Neuronal stem cell (in vitro differentiated cells): ENCODE data around the gene STK32C.
"Not testable (repeated sequence)": the region's sequence is repeated elsewhere in the genome, so short reads cannot be mapped to it uniquely, and the experiment has no call there.

Experiments used
- DNase-seq: peaks from one replicate; pipeline ENCODE4 v3.0.0-alpha.2; 2013; ENCODE audit warnings: low spot score
- H2AFZ ChIP-seq: one replicate; pipeline ENCODE4 v1.6.1; 2013; ENCODE audit warnings: mild to moderate bottlenecking, low read length, inconsistent platforms
- H2AK5ac ChIP-seq: 2 replicates; pipeline ENCODE4 v1.6.1; 2013; ENCODE audit warnings: low read depth, mild to moderate bottlenecking, inconsistent platforms, low read length, moderate library complexity, mixed read lengths
- H2BK120ac ChIP-seq: 2 replicates; pipeline ENCODE4 v1.6.1; 2013; ENCODE audit warnings: low read depth, mild to moderate bottlenecking, inconsistent platforms, low read length, moderate library complexity, mixed read lengths
- H2BK12ac ChIP-seq: one replicate; pipeline ENCODE4 v1.6.1; 2013; ENCODE audit warnings: low read length, inconsistent platforms
- H2BK15ac ChIP-seq: 2 replicates; pipeline ENCODE4 v1.6.1; 2013; ENCODE audit warnings: mild to moderate bottlenecking, low read length, inconsistent platforms, mixed read lengths
- H2BK5ac ChIP-seq: one replicate; pipeline ENCODE4 v1.6.1; 2013; ENCODE audit warnings: inconsistent platforms, mild to moderate bottlenecking, low read length, moderate library complexity
- H3K14ac ChIP-seq: one replicate; pipeline ENCODE4 v1.6.1; 2013; ENCODE audit warnings: low read length, inconsistent platforms
- H3K18ac ChIP-seq: 2 replicates; pipeline ENCODE4 v1.6.1; 2013; ENCODE audit warnings: low read length, inconsistent platforms
- H3K23ac ChIP-seq: 2 replicates; pipeline ENCODE4 v1.6.1; 2013; ENCODE audit warnings: low read depth, mild to moderate bottlenecking, mixed read lengths, low read length, inconsistent platforms; ENCODE audit not compliant: poor library complexity
- H3K27ac ChIP-seq: replicated peaks from 3 replicates; pipeline ENCODE4 v1.5.1; 2013; ENCODE audit warnings: low read length, inconsistent platforms
- H3K27me3 ChIP-seq, 3 experiments: 2 replicates each; pipeline ENCODE4 v1.6.1; 2013; ENCODE audit warnings: low read length in 3 of 3, mild to moderate bottlenecking in 2 of 3, inconsistent platforms in 1 of 3, low read depth in 1 of 3, mixed read lengths in 1 of 3, moderate library complexity in 1 of 3; ENCODE audit not compliant: control insufficient read depth in 3 of 3, insufficient read depth in 3 of 3
- H3K36me3 ChIP-seq, 2 donors: replicated peaks in 1 of 2; 2 replicates each; pipeline ENCODE4 v1.6.1; 2013; ENCODE audit warnings: low read length in 2 of 2; ENCODE audit not compliant: control insufficient read depth in 2 of 2, insufficient read depth in 2 of 2
- H3K4ac ChIP-seq: 2 replicates; pipeline ENCODE4 v1.6.1; 2013; ENCODE audit warnings: inconsistent platforms, mild to moderate bottlenecking, low read length, moderate library complexity
- H3K4me1 ChIP-seq, 2 donors: 1 replicate in 1 of 2; 2 replicates in 1 of 2; pipeline ENCODE4 v1.6.1; 2013; ENCODE audit warnings: low read length in 2 of 2, low read depth in 1 of 2; ENCODE audit not compliant: control insufficient read depth in 2 of 2, insufficient read depth in 1 of 2
- H3K4me2 ChIP-seq: one replicate; pipeline ENCODE4 v1.6.1; 2013; ENCODE audit warnings: mild to moderate bottlenecking, low read length, inconsistent platforms; ENCODE audit not compliant: insufficient read depth, poor library complexity, severe bottlenecking
- H3K4me3 ChIP-seq, 2 donors: 2 replicates each; pipeline ENCODE4 v1.5.1; 2013; ENCODE audit warnings: low read length in 2 of 2, mild to moderate bottlenecking in 2 of 2, inconsistent platforms in 1 of 2, moderate library complexity in 1 of 2
- H3K79me1 ChIP-seq: one replicate; pipeline ENCODE4 v1.6.1; 2013; ENCODE audit warnings: low read depth, mild to moderate bottlenecking, inconsistent platforms, low read length, moderate library complexity
- H3K9ac ChIP-seq: one replicate; pipeline ENCODE4 v1.6.1; 2013; ENCODE audit warnings: mild to moderate bottlenecking, low read depth, low read length, inconsistent platforms; ENCODE audit not compliant: poor library complexity
- H3K9me3 ChIP-seq, 2 donors: replicated peaks in 1 of 2; 2 replicates each; pipeline versions ENCODE3 to v1.6.1; 2013; ENCODE audit warnings: low read length in 2 of 2, mild to moderate bottlenecking in 2 of 2, inconsistent platforms in 1 of 2, low read depth in 1 of 2, mixed read lengths in 1 of 2, moderate library complexity in 1 of 2; ENCODE audit not compliant: control insufficient read depth in 2 of 2, insufficient read depth in 1 of 2
- H4K8ac ChIP-seq: one replicate; pipeline ENCODE4 v1.6.1; 2013; ENCODE audit warnings: low read depth, mild to moderate bottlenecking, inconsistent platforms, low read length, moderate library complexity
- H4K91ac ChIP-seq: one replicate; pipeline ENCODE4 v1.6.1; 2013; ENCODE audit warnings: low read length, low read depth, mild to moderate bottlenecking, inconsistent platforms; ENCODE audit not compliant: poor library complexity
- whole genome bisulfite sequencing, 2 donors: extraction: QIAGEN DNeasy Blood & Tissue Kit; methylation state at CpG; one replicate each; pipeline ENCODE4 v1.1.7; 2013; ENCODE audit warnings: missing lambda C conversion rate in 2 of 2, mixed read lengths in 1 of 2; ENCODE audit not compliant: insufficient read length in 2 of 2, insufficient replicate concordance in 1 of 2; ENCODE audit errors: extremely low coverage in 2 of 2; 5-methylcytosine and 5-hydroxymethylcytosine counted together

The STK32C gene

DNA sequence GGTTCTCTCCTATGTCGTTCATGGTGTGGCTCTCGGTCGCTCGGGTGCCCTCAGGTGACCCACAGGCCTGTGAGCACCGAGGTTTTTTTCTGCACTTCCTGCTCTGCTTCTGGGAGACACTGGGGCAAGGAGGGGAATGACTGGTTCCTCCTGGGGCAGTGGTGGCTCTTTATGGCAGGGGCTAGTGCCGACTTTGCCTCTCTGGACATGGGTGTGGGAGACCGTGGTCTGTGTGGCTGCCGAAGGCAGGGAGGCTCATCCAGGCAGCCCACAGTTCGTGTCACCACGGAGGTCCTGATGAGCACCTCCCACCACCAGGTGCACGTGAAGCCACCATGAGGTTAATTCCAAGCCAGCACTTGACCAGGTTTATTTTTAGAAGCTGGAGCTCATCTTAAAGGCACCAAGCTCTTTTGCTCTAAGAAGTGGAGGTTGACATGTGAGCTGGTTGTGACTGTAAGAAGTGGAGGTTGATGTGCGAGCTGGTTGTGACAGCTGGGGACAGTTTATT, 145.7 kb downstream of the STK32C start:
- peak overlapping the region; percentile 2 for H3K18ac ChIP-seq
- DNase-seq = no peak
- H3K14ac ChIP-seq = no peak overlapping the region
- no peak overlapping the region for H2BK15ac ChIP-seq
- H3K79me1 ChIP-seq = peaks cover 2% of the 10 kb centered on the region
- peaks cover 0 to 22% (median 0%) of the 10 kb centered on the region in 3 experiments for H3K27me3 ChIP-seq
- H3K36me3 ChIP-seq = no peaks in the 10 kb centered on the region
- H2AFZ ChIP-seq = no peak overlapping the region
- H2AK5ac ChIP-seq = no peak overlapping the region
- no peak overlapping the region for H2BK120ac ChIP-seq
- no peak overlapping the region for H3K23ac ChIP-seq
- no peak overlapping the region for H3K4me2 ChIP-seq
- H3K4me1 ChIP-seq = peaks cover 0 to 9% of the 10 kb centered on the region in 2 donors
- no peak overlapping the region for H3K4ac ChIP-seq
- H2BK12ac ChIP-seq = no peak overlapping the region
- peak overlapping the region; percentile 43 for H2BK5ac ChIP-seq
- no peak overlapping the region for H4K91ac ChIP-seq
- H3K9ac ChIP-seq = no peak overlapping the region
- H3K9me3 ChIP-seq = peaks cover 0 to 2% of the 10 kb centered on the region in 2 donors
- no peak overlapping the region for H4K8ac ChIP-seq
- no peak overlapping the region for H3K4me3 ChIP-seq
- no peak overlapping the region for H3K27ac ChIP-seq
- WGBS, 2 donors = no CpG with 5 or more reads among the region's 12 CpGs

DNA sequence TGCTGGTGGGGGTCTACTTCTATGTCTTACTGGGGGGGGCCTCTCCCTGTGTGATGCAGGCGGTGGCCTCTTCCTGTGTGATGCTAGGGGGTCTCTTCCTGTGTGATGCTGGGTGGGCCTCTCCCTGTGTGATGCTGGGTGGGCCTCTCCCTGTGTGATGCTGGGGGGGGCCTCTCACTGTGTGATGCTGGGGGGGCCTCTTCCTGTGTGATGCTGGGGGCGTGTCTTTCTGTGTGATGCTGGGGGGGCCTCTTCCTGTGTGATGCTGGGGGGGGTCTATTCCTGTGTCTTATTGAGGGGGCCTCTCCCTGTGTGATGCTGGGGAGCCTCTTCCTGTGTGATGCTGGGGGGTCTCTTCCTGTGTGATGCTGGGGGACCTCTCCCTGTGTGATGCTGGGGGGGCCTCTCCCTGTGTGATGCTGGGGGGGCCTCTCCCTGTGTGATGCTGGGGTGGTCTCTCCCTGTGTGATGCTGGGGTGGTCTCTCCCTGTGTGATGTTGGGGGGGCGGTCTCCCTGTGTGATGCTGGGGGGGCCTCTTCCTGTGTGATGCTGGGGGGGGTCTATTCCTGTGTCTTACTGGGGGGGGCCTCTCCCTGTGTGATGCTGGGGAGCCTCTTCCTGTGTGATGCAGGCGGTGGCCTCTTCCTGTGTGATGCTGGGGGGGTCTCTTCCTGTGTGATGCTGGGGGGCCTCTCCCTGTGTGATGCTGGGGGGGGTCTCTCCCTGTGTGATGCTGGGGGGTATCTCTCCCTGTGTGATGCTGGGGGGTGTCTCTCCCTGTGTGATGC, 146.7 kb downstream of the STK32C start:
- not testable (repeated sequence) for H3K4ac ChIP-seq, H4K91ac ChIP-seq, H3K18ac ChIP-seq, H4K8ac ChIP-seq, H3K4me2 ChIP-seq, H2BK120ac ChIP-seq, H3K4me1 ChIP-seq, H3K23ac ChIP-seq, H3K36me3 ChIP-seq, H3K4me3 ChIP-seq, H3K14ac ChIP-seq, H2BK12ac ChIP-seq, H3K9ac ChIP-seq, H3K9me3 ChIP-seq, H3K79me1 ChIP-seq, H3K27ac ChIP-seq, H2BK5ac ChIP-seq, H2AFZ ChIP-seq, H2AK5ac ChIP-seq, DNase-seq, H2BK15ac ChIP-seq
- H3K27me3 ChIP-seq = peaks cover 0 to 15% (median 0%) of the 10 kb centered on the region in 3 experiments
- no CpG with 5 or more reads among the region's 4 CpGs for WGBS, 2 donors

DNA sequence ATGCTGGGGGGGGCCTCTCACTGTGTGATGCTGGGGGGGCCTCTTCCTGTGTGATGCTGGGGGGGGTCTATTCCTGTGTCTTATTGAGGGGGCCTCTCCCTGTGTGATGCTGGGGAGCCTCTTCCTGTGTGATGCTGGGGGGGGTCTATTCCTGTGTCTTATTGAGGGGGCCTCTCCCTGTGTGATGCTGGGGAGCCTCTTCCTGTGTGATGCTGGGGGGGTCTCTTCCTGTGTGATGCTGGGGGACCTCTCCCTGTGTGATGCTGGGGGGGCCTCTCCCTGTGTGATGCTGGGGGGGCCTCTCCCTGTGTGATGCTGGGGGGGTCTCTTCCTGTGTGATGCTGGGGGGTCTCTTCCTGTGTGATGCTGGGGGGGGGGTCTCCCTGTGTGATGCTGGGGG, 147.5 kb downstream of the STK32C start:
- H3K4ac ChIP-seq, H3K14ac ChIP-seq, H2AK5ac ChIP-seq, H3K9me3 ChIP-seq, H3K79me1 ChIP-seq, H3K9ac ChIP-seq, H3K18ac ChIP-seq, H3K36me3 ChIP-seq, H2BK5ac ChIP-seq, H2BK120ac ChIP-seq, H2BK12ac ChIP-seq, H2BK15ac ChIP-seq, H2AFZ ChIP-seq, H3K23ac ChIP-seq, H3K27ac ChIP-seq, H4K91ac ChIP-seq, H4K8ac ChIP-seq, H3K4me3 ChIP-seq, DNase-seq, H3K4me2 ChIP-seq, H3K4me1 ChIP-seq: not testable (repeated sequence)
- peaks cover 0 to 12% (median 0%) of the 10 kb centered on the region in 3 experiments for H3K27me3 ChIP-seq

DNA sequence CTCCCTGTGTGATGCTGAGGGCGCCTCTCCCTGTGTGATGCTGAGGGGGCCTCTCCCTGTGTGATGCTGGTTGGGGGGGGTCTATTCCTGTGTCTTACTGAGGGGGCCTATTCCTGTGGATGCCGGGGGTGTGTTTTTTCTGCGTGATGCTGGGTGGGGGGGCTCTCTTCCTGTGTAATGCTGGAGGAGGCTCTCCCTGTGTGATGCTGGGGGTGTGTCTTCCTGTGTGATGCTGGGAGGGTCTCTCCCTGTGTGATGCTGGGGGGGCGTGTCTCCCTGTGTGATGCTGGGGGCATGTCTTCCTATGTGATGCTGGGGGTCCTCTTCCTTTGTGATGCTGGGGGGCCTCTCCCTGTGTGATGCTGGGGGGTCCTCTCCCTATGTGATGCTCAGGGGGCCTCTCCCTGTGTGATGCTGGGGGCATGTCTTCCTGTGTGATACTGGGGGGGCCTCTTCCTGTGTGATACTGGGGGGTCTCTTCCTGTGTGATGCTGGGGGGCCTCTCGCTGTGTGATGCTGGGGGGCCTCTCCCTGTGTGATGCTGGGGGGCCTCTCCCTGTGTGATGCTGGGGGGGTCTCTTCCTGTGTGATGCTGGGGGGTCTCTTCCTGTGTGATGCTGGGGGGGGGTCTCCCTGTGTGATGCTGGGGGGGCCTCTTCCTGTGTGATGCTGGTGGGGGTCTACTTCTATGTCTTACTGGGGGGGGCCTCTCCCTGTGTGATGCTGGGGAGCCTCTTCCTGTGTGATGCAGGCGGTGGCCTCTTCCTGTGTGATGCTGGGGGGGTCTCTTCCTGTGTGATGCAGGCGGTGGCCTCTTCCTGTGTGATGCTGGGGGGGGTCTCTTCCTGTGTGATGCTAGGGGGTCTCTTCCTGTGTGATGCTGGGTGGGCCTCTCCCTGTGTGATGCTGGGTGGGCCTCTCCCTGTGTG, 148.2 kb downstream of the STK32C start:
- H3K23ac ChIP-seq, H3K9ac ChIP-seq, H3K4me3 ChIP-seq, H3K4me2 ChIP-seq, H2BK5ac ChIP-seq, DNase-seq, H2BK15ac ChIP-seq, H4K8ac ChIP-seq, H3K36me3 ChIP-seq, H2AK5ac ChIP-seq, H3K79me1 ChIP-seq, H4K91ac ChIP-seq, H3K27ac ChIP-seq, H2AFZ ChIP-seq, H3K4me1 ChIP-seq, H3K4ac ChIP-seq, H3K27me3 ChIP-seq, H2BK120ac ChIP-seq, H3K9me3 ChIP-seq, H2BK12ac ChIP-seq, H3K18ac ChIP-seq: not testable (repeated sequence)
- peak overlapping the region; percentile 8 for H3K14ac ChIP-seq
- WGBS, 2 donors = no CpG with 5 or more reads among the region's 7 CpGs
